ENCODE measurements around the gene COPS2. TPM values are rescaled to one million over a fixed set of nuclear protein-coding genes. Genes with fewer than 3 reads are reported as not detected.

The COPS2 gene
- total and polyA plus RNA-seq, 9 of the 15 experiments (the other 6 are each of a cell fraction or from before 2014, with no cell fraction given): 66.4 to 154 (median 117) TPM

DNA sequence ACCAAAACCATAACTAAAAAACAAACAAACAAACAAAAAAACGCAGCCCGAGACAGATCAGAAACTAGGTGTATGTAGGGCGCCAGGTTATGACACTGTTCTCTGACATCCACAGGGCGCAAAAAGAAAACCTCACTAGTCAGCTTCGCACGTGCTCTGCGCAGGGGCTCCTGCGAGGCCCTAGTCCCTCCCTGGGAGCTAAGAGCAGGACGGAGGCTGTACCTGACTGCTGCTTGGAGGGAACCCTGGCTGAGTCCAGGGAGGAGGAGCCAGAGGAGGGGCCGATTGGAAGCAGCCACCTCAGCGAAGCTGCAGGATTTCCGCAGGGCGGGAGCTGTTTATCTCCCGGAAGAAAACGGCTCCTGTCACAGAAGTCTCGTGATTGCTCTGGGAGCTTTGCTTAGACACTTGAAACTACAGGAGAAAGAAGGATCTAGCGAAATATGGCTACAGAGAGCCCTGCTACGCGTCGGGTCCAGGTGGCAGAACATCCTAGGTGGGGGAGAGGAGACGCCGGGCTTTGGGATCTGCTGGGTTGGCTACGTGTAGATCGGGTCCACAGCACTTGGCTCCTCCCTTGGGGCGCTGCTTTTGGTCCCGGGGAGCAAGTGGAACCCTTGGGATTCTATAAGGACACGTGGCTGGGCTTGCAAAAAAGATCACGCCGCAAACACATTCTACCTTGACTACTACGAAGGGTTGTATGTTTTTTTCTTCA lies 14.6 kb upstream of the COPS2 start, which contains the start of gene GALK2 (continued):
- TF ChIP-seq VEZF1 (CRISPR knock-in tag; IDR thresholded peaks at IDR 0.05) (peak; percentile 72), RERE (CRISPR knock-in tag; IDR thresholded peaks at IDR 0.05; ENCODE audit: borderline replicate concordance) (no peak), ZNF551 (CRISPR knock-in tag; IDR thresholded peaks at IDR 0.05) (no peak), ASH1L (IDR thresholded peaks at IDR 0.05; ENCODE audit: borderline replicate concordance, low read depth, partially characterized antibody) (no peak), ZFP30 (CRISPR knock-in tag; IDR thresholded peaks at IDR 0.05; ENCODE audit: borderline replicate concordance) (no peak), TCF3 (CRISPR knock-in tag; IDR thresholded peaks at IDR 0.05) (no peak), ZNF224 (CRISPR knock-in tag; IDR thresholded peaks at IDR 0.05) (no peak), ETV6 (IDR thresholded peaks at IDR 0.05; ENCODE audit: borderline replicate concordance in 1 of 2, low read depth in 2 of 2, low read length in 1 of 2) (no peak), ETV6 (CRISPR knock-in tag; IDR thresholded peaks at IDR 0.05; ENCODE audit: borderline replicate concordance) (no peak), ZNF184 (CRISPR knock-in tag; IDR thresholded peaks at IDR 0.05) (no peak), NFIC (IDR thresholded peaks at IDR 0.05) (no peak; the same call in 1 of the 2 replicates), ILF3 (IDR thresholded peaks at IDR 0.05; ENCODE audit: borderline replicate concordance) (no peak), KAT7 (CRISPR knock-in tag; IDR thresholded peaks at IDR 0.05; ENCODE audit: borderline replicate concordance) (no peak), ZNF212 (CRISPR knock-in tag; IDR thresholded peaks at IDR 0.05) (no peak), TEAD4 (IDR thresholded peaks at IDR 0.05; ENCODE audit: low read length) (peak; percentile 38), TEAD4 (CRISPR knock-in tag; IDR thresholded peaks at IDR 0.05; ENCODE audit: borderline replicate concordance) (no peak), SLC30A9 (CRISPR knock-in tag; IDR thresholded peaks at IDR 0.05) (no peak), PURB (CRISPR knock-in tag; IDR thresholded peaks at IDR 0.05; ENCODE audit: low read depth) (no peak)
- TF ChIP-seq, protein P1, sequence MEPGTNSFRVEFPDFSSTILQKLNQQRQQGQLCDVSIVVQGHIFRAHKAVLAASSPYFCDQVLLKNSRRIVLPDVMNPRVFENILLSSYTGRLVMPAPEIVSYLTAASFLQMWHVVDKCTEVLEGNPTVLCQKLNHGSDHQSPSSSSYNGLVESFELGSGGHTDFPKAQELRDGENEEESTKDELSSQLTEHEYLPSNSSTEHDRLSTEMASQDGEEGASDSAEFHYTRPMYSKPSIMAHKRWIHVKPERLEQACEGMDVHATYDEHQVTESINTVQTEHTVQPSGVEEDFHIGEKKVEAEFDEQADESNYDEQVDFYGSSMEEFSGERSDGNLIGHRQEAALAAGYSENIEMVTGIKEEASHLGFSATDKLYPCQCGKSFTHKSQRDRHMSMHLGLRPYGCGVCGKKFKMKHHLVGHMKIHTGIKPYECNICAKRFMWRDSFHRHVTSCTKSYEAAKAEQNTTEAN (CRISPR knock-in tag; IDR thresholded peaks at IDR 0.05): no peak
